Loucy (cell line): ENCODE data around the gene ANKRD27.
"Not testable (repeated sequence)": the region's sequence is repeated elsewhere in the genome, so short reads cannot be mapped to it uniquely, and the experiment has no call there.

Source experiments
- CTCF ChIP-seq: fragments of 200-600 bp; sonication (generic); conservative IDR thresholded peaks from 2 replicates; pipeline ENCODE4 v1.5.1; 2014; ENCODE audit warnings: mild to moderate bottlenecking, antibody characterized with exemption, low read length
- EZH2phosphoT487 ChIP-seq: fragments of 200-600 bp; IDR thresholded peaks from 2 replicates; pipeline ENCODE4 v1.6.1; 2018; ENCODE audit warnings: antibody characterized with exemption, mild to moderate bottlenecking, moderate library complexity, borderline replicate concordance

DNA sequence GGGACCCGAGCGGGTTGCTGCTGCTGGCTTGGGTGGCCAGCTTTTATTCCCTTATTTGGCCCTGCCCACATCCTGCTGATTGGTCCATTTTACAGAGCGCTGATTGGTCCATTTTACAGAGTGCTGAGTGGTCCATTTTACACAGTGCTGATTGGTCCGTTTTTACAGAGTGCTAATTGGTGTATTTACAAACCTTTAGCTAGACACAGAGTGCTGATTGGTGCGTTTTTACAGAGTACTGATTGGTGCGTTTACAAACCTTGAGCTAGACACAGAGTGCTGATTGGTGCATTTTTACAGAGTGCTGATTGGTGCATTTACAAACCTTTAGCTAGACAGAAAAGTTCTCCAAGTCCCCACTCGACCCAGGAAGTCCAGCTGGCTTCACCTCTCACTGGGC is 25.1 kb upstream of the ANKRD27 start:
- TF ChIP-seq CTCF, EZH2phosphoT487: not testable (repeated sequence)
